DND-41 (cell line): ENCODE results near the gene JAK1.

Source experiments
- CTCF ChIP-seq: IDR thresholded peaks from 2 replicates; pipeline ENCODE4 v1.5.1; 2012; ENCODE audit warnings: borderline replicate concordance, low read length, moderate library complexity, mild to moderate bottlenecking; ENCODE audit not compliant: poor library complexity, severe bottlenecking; ENCODE audit errors: extremely low read depth
- EZH2 ChIP-seq: IDR thresholded peaks from 3 replicates; pipeline ENCODE4 v1.6.1; 2012; ENCODE audit warnings: borderline replicate concordance, low read depth, mild to moderate bottlenecking, moderate library complexity, low read length, inconsistent platforms; ENCODE audit not compliant: severe bottlenecking

DNA sequence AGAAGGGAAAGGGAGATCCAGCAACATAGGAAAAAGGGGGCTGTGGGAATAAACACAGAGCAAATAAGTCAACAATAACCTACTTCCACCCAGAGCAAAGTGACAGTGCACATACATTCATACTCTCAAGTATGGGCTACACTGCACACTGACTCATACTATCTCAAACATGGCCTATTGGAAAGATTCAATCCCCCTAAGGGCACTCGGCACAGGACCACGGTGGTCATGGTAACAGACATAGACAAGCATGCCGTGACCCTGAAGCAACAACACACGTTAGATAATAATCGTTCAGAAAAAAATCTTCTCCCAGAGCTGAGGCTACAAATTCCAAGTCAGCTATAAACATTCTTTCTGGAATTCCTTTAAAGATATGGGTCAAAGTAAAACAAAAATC, 16.8 kb upstream of the JAK1 start:
- TF ChIP-seq EZH2 (no peak), CTCF (no peak)
